Activated T-cell treated with anti-CD3 and anti-CD28 coated beads for 48 hours (primary cell): ENCODE data around the gene GALNT7.

ENCODE experiments used
- DNase-seq: peaks from one replicate; pipeline ENCODE4 v3.0.0-alpha.2; 2020; ENCODE audit warnings: low read depth

The GALNT7 gene

DNA sequence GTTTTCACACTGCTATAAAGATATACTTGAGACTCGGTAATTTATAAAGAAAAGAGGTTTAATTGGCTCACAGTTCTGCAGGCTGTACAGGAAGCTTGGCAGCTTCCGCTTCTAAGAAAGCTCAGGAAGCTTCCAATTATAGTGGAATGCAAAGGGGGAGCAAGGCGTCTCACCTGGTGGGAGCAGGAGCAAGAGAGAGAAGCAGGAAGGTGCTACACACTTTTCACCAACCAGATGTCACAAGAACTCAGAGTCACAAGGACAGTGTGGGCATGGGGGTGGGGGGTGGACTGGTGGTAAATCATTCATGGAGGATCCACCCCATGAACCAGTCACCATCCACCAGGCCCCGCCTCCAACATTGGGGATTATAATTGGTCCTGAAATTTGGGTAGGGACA lies 142.8 kb downstream of the GALNT7 start:
- DNase-seq: no peak

GRCh38 chr4:173314715-173315114 lies 146.1 kb downstream of the GALNT7 start:
- DNase-seq: no peak

- DNase-seq: no peak
Observed at GRCh38 chr4:173316060-173316459, 147.4 kb downstream of the GALNT7 start.

- DNase-seq: no peak
Observed at GRCh38 chr4:173317004-173317403, 148.4 kb downstream of the GALNT7 start.

DNA sequence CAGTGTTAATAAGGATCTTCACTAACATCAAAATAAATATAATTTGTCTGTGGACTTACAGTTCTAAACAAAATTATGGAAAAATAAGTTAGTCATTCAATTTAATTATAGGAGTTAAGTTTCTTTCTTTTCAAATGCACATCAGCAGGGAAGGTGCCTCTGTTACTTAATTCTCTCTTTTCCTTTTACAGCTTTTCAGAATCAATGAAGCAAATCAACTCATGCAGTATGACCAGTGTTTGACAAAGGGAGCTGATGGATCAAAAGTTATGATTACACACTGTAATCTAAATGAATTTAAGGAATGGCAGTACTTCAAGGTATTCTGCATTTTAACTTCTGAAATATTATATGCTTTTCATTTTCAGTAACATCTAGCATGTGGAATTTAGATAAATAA lies 149.6 kb downstream of the GALNT7 start:
- no peak for DNase-seq

- DNase-seq: no peak
Observed at GRCh38 chr4:173318648-173319211, 150.1 kb downstream of the GALNT7 start.

- no peak for DNase-seq
Observed at GRCh38 chr4:173319696-173320095, 151.1 kb downstream of the GALNT7 start.

DNA sequence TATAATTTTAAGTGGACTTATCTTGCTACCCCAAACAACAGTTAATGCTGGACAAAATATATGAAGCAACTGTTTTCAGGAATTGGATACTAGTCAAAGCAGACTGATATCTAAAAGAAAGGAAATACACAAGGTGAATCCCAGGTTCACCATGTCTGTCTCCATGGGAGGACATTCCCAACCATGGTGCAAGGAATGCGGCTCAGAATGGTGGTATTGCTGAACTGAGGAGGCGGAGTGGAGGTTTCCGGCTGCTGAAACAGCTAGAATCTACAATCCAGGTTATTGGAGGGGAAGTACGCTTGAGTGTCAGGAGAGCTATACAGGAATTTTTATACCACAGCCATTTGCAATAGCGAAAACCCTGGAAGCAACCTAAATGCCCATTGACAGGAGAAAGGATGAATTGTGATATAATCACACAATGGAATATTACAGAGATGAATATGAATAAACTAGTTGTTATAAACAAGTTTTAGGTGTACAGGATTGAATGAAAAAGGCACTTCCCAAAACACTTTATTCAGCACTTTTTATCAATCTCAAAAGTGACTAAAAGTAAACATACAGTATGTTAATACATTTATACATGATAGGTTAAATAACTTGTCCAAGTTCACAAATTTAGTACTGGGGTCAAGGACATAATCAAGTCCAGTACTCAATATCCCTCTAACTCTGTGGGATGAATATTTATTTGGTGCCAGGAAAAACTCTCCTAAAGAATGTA lies 156.6 kb downstream of the GALNT7 start:
- no peak for DNase-seq

- no peak for DNase-seq
Observed at GRCh38 chr4:173328236-173328901, 159.8 kb downstream of the GALNT7 start.

DNA sequence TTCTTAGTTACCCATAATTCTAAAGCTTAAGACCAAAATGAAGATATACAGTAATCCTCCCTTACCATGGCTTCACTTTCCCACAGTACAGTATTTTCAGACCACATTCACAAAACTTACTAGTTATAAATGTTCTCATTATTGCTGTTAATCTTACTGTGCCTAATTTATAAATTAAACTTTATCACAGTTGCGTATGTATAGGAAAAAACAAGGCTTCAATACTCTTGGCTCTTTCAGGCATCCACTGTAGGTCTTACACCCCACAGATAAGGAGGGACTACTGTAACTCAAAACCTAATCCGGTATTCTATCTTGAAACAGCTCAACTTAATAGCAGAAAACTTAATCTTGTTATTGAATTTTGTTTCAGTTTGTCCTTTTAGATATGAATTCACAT lies 162.0 kb downstream of the GALNT7 start:
- DNase-seq: no peak

- DNase-seq: no peak
Observed at GRCh38 chr4:173332021-173332487, 163.4 kb downstream of the GALNT7 start.

DNA sequence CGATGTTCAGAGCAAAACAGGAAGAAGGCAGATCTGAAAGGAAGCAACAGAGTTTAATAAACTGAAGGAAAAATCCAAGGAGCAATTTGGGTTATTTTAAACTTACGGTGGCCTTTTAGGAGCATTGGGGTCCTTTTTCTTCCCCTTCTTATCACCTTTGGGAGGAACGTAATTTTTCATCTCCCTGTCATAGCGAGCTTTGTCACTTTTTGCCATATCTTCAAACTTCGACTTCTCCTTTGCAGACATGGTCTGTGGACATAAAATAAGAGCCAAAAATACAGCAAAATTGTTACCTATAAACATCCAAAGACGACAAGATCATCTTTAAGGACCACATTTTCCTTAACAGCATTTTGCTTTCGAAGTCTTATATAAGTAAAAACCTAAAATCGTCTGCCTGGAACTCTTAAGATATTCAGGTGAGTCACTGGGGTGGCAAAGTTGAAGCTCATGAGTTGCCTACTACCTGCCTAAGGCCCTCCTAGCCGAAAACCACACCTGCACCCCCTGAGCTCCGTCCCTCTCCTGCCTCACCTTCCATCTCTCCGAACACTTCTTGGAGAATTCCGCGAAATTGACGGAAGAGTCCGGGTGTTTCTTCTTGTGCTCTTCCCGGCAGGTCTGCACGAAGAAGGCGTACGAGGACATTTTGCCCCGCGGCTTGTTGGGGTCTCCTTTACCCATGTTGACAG lies 164.5 kb downstream of the GALNT7 start:
- no peak for DNase-seq

DNA sequence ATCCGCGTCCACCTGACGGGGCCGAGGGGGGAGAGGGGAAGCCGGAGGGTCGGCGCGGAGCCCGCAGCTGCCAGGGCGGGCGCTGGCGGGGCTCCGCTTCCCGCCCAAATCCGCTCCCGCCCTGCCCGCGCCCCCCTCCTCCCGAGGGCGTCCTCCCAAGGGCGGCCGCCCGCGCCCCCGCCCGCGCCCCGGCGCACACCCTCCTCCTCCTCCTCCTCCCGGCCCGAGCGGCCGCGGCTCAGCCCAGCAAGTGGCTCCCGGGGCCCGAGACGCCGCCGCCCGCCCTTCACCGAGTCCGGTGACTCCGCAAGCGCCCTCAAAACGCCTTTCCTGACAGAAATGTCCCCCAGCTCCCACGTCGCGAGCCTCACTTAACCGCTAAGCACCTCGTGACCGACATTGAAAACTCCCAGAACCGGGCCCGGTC lies 165.1 kb downstream of the GALNT7 start:
- DNase-seq: no peak

GRCh38 chr4:173334085-173334890 lies 165.7 kb downstream of the GALNT7 start, which contains the start of gene HMGB2:
Gene HMGB2, minus strand, starts transcription at chr4:173334358. Its CDS starts 709 bp downstream, at chr4:173333649.
- DNase-seq: peak; percentile 98

DNA sequence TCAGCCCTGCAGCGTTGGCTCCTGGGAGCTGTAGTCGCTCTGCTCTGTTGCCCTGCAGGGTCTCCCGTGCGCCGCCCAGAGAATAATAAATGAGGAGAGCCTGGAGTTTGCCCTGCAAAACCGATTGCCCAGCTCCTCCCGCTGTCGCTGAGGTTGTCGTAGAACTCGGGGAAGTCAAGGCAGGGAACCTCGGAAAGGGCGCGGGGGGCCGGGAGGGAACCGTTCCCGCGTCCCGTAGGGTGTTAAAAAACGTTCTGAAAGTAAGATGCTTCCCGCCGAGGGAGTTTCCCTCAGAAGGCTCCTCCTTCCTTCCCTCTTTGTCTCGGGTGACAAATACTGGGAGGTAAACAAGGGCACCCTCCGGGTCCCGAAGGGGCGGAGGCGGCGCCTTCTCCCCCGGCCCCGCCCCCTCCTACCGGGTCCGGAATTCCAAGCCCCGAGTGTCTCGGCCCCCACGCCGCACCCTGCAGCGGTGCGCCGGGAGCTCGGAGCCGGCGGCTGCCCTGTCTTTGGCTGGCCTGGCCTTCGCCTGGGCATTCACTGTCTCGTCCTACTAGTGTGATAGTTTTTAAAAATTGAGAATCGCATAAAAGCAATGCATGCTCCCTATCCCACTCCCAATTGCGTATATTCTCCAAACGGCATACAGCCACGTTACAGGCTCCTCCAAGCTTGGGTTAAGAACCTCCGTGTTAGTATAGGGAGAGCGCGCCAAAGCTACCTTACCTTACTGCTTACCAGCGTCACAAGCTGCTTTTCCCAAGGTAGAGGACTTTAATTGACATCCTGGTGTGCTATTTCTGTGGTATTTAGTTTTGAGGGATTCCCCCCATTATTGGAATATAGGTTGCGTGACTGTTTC lies 166.5 kb downstream of the GALNT7 start:
- DNase-seq: peak; percentile 37

- DNase-seq: no peak
Observed at GRCh38 chr4:173337463-173337862, 168.9 kb downstream of the GALNT7 start.

GRCh38 chr4:173343832-173344397 lies 175.3 kb downstream of the GALNT7 start:
- DNase-seq: no peak

GRCh38 chr4:173345648-173346047 lies 177.0 kb downstream of the GALNT7 start:
- DNase-seq: no peak

DNA sequence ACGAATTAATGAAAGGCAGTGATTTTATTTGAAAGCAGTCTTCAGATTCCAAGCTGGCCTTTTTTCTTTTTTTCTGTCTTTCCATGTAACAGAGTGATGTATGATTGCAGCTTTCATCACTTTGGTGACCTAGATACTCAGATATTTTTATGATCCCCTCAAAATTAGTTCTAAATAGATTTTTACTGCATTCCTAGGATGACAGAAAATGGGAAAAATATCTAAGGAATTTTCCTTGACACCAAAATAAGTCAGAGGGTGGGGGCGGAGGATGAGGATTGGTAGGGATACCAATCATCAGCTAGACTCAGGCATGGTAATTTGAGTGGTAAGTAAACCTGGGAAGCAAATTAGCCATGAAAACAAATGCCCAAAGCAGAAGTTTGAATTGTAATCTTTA lies 177.5 kb downstream of the GALNT7 start:
- no peak for DNase-seq

DNA sequence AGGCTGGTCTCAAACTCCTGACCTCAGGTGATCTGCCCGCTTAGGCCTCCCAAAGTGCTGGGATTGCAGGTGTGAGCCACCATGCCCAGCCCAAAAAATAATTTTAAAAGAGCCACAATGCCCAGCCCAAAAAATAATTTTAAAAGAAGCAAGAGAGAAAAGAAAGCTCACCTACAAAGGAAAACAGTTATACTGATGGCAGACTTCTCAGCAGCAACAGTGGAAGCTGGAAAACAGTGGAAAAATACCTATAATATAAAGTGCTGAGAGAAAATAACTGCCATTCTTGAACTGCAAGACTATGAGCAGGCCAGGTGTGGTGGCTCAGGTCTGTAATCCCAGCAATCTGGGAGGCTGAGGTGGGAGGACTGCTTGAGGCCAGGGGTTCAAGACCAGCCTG lies 178.9 kb downstream of the GALNT7 start:
- DNase-seq: no peak
